PC-9 (cell line): ENCODE results near the gene NTF3. TPM values are rescaled to one million over a fixed set of nuclear protein-coding genes. Genes with fewer than 3 reads are reported as not detected.

ENCODE experiments used
- BruUV-seq: library from RNA; stranded (reverse); fragments of 400-500 nt; replicated peaks from 2 replicates; lab custom pipeline; 2021; lab: Mats Ljungman, UMichigan
- CTCF ChIA-PET: fragments of 300-600 bp; sonication (Branson Sonifier 250); formaldehyde crosslinking; loops from one replicate; lab custom pipeline; 2022; ENCODE audit warnings: antibody characterized with exemption; lab: Charles Lee
- POLR2A ChIA-PET: fragments of 300-600 bp; sonication (Branson Sonifier 250); formaldehyde crosslinking; loops from one replicate; lab custom pipeline; 2022; ENCODE audit warnings: antibody characterized with exemption; ENCODE audit not compliant: unreplicated experiment; lab: Charles Lee
- DNase-seq, 2 experiments: peaks; one replicate each; pipeline versions ENCODE4 v3.0.0 to v3.0.0-alpha.2; 2015 to 2022; ENCODE audit warnings: mixed read lengths in 1 of 2
- H2AFZ ChIP-seq: fragments of 200-600 bp; sonication (generic); 2 replicates; pipeline ENCODE4 v1.8.1; 2017; ENCODE audit warnings: antibody characterized with exemption
- H3F3A ChIP-seq: fragments of 200-600 bp; sonication (generic); 2 replicates; pipeline ENCODE4 v1.8.1; 2017; ENCODE audit warnings: antibody characterized with exemption, mild to moderate bottlenecking, low read depth; ENCODE audit not compliant: insufficient read depth
- H3K27ac ChIP-seq: fragments of 200-600 bp; sonication (generic); 2 replicates; pipeline ENCODE4 v1.6.1; 2016; ENCODE audit warnings: mixed run types
- H3K27me3 ChIP-seq: fragments of 200-600 bp; sonication (generic); 2 replicates; pipeline ENCODE4 v1.6.1; 2016; ENCODE audit warnings: low read depth, mixed run types; ENCODE audit not compliant: insufficient read depth
- H3K36me3 ChIP-seq: fragments of 200-600 bp; sonication (generic); 2 replicates; pipeline ENCODE4 v1.6.1; 2016; ENCODE audit warnings: low read depth, mixed run types
- H3K4me1 ChIP-seq: fragments of 200-600 bp; sonication (generic); replicated peaks from 2 replicates; pipeline ENCODE4 v1.6.1; 2016; ENCODE audit warnings: mixed run types; ENCODE audit not compliant: insufficient read depth
- H3K4me2 ChIP-seq: fragments of 200-600 bp; sonication (generic); 2 replicates; pipeline ENCODE4 v1.6.1; 2017; ENCODE audit warnings: mixed run types
- H3K4me3 ChIP-seq: fragments of 200-600 bp; sonication (generic); 2 replicates; pipeline ENCODE4 v1.6.1; 2016; ENCODE audit warnings: mixed run types
- H3K79me2 ChIP-seq: fragments of 200-600 bp; sonication (generic); 2 replicates; pipeline ENCODE4 v1.6.1; 2017; ENCODE audit warnings: low read depth, mixed run types
- H3K9me2 ChIP-seq: fragments of 200-600 bp; sonication (generic); 2 replicates; pipeline ENCODE4 v1.8.1; 2017; ENCODE audit warnings: mild to moderate bottlenecking; ENCODE audit not compliant: insufficient read depth
- H3K9me3 ChIP-seq: fragments of 200-600 bp; sonication (generic); 2 replicates; pipeline ENCODE4 v1.8.1; 2016; ENCODE audit warnings: low read depth; ENCODE audit not compliant: insufficient read depth
- H4K20me1 ChIP-seq: fragments of 200-600 bp; sonication (generic); 2 replicates; pipeline ENCODE4 v1.8.1; 2017; ENCODE audit not compliant: insufficient read depth
- EZH2 ChIP-seq: fragments of 200-600 bp; sonication (generic); IDR thresholded peaks from 2 replicates; pipeline ENCODE4 v1.8.0; 2017; ENCODE audit warnings: antibody characterized with exemption, low read depth
- intact Hi-C: fragments of 100-400 bp; cut with micrococcal nuclease; formaldehyde crosslinking; loops from one replicate; pipeline ENCODE4 v1.10.0; 2022; ENCODE audit not compliant: unreplicated experiment
- total RNA-seq: library from RNA; stranded (reverse); gene quantifications from 2 replicates; pipeline ENCODE4 v1.2.3, GENCODE V29; 2021
- TF ChIP-seq, protein P1 (sequence below): fragments of 200-600 bp; sonication (generic); conservative IDR thresholded peaks from 2 replicates; pipeline ENCODE4 v1.6.1; 2017; ENCODE audit warnings: mixed run types, antibody characterized with exemption, mild to moderate bottlenecking, moderate library complexity

The NTF3 gene
- total RNA-seq, 1 experiment from 2014 or later = not detected

DNA sequence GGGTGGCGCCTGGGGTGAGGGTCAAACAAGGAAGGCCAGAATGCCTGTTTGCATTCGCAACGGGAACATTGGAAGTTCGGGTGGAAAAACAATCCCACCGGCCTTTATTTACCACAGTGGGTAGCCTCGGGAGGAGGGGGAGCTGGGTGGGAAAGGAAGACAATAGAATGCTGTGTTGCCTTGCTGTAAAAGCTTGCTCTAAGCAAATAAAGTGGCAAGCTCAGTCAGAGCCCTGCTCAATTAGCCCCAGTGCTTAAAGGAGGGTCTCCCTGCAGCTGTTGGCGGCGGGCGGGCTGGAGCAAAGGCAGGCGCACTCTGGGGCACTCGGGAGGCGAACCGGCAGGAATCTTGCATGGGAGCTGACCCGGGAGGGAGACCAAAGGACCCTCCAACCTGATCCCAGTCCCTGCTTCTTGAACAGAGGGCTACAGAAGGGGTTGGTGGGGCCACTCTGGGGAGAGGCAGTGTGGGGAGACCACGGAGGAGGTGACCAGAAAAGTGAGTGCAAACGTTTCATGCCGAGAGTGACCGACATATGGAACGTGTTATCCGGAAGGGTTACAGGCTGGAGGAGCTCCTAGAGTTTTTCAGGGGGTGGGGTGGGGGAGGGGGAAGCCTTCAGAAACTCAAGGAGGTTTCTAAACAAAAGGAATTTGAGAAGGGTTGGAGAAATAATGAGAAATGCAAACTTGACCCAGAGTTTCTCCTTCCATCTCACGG, 48.5 kb downstream of the NTF3 start:
- ChIA-PET CTCF (no interaction called here), POLR2A (no interaction called here)
- Histone ChIP-seq H3K27me3 (peaks cover 61% of the 10 kb centered on the region), H3K4me1 (no peaks in the 10 kb centered on the region), H4K20me1 (no peaks in the 10 kb centered on the region), H3K36me3 (no peaks in the 10 kb centered on the region), H3F3A (peaks cover 4% of the 10 kb centered on the region; the same call in 1 of the 2 replicates), H3K27ac (no peak overlapping the region), H2AFZ (no peak overlapping the region), H3K79me2 (no peaks in the 10 kb centered on the region), H3K4me3 (no peak overlapping the region), H3K9me3 (peaks cover 4% of the 10 kb centered on the region; the same call in 1 of the 2 replicates), H3K9me2 (no peaks in the 10 kb centered on the region), H3K4me2 (no peak overlapping the region)
- TF ChIP-seq EZH2 = no peak
- TF ChIP-seq, protein P1, sequence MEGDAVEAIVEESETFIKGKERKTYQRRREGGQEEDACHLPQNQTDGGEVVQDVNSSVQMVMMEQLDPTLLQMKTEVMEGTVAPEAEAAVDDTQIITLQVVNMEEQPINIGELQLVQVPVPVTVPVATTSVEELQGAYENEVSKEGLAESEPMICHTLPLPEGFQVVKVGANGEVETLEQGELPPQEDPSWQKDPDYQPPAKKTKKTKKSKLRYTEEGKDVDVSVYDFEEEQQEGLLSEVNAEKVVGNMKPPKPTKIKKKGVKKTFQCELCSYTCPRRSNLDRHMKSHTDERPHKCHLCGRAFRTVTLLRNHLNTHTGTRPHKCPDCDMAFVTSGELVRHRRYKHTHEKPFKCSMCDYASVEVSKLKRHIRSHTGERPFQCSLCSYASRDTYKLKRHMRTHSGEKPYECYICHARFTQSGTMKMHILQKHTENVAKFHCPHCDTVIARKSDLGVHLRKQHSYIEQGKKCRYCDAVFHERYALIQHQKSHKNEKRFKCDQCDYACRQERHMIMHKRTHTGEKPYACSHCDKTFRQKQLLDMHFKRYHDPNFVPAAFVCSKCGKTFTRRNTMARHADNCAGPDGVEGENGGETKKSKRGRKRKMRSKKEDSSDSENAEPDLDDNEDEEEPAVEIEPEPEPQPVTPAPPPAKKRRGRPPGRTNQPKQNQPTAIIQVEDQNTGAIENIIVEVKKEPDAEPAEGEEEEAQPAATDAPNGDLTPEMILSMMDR = no peak
- no peak for DNase-seq
- no TSS peak for BruUV-seq
- intact Hi-C loops = no loop called here

DNA sequence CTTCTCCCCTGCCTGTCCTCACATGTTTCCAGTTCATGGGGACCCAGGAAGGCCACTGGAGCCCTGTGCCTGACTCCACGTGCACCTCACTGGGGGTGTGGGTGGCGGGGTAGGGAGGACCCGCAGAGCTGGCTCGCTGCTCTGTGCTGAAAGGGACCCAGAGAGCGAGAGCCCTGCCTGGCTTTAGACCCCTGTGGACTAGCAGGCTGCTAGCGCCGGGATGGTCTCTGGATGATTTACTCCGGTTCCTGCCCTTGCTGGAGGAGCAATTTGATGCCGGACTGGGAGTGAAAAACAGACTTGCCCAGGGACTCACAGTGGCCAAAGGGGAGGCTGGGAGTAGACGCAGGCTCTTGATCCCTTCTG, 49.0 kb downstream of the NTF3 start:
- no peaks in the 10 kb centered on the region for H3K36me3 ChIP-seq
- no TSS peak for BruUV-seq
- POLR2A ChIA-PET = no interaction called here

DNA sequence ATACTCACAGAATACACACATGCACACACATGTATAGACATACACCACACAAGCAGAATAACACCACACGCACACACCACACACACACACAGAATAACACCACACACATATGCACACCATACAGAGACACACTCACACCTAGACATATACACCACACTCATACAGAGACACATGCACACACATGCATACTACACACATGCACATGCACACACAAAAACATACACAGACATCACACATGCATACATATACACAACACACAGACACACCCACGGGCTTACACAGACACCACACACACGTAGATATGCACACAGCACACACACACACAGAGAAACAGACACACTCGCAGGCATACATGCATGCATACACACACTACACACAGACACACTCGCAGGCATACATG, 49.7 kb downstream of the NTF3 start:
- no peak for DNase-seq
- H3K4me1 ChIP-seq = no peaks in the 10 kb centered on the region
- no peaks in the 10 kb centered on the region for H4K20me1 ChIP-seq
- intact Hi-C loops = no loop called here
- H3K79me2 ChIP-seq = no peaks in the 10 kb centered on the region
- H3K9me3 ChIP-seq = peaks cover 4% of the 10 kb centered on the region; the same call in 1 of the 2 replicates
- H3K4me3 ChIP-seq = no peak overlapping the region
- peaks cover 4% of the 10 kb centered on the region; the same call in 1 of the 2 replicates for H3F3A ChIP-seq
- no peak overlapping the region for H3K4me2 ChIP-seq
- ChIA-PET CTCF (no interaction called here), POLR2A (no interaction called here)
- H3K27ac ChIP-seq = no peak overlapping the region
- H3K9me2 ChIP-seq = no peaks in the 10 kb centered on the region
- BruUV-seq = no TSS peak
- TF ChIP-seq, protein P1 = no peak
- TF ChIP-seq EZH2 = no peak
- peaks cover 63% of the 10 kb centered on the region for H3K27me3 ChIP-seq
- no peak overlapping the region for H2AFZ ChIP-seq
- no peaks in the 10 kb centered on the region for H3K36me3 ChIP-seq

More for the DNA sequence above, 49.0 kb downstream of the NTF3 start:
- TF ChIP-seq EZH2 = no peak
- TF ChIP-seq, protein P1 = no peak
- DNase-seq = no peak
- CTCF ChIA-PET = no interaction called here
- no peak overlapping the region for H2AFZ ChIP-seq
- no peak overlapping the region for H3K27ac ChIP-seq
- no peaks in the 10 kb centered on the region for H3K4me1 ChIP-seq
- no peaks in the 10 kb centered on the region for H3K9me2 ChIP-seq
- intact Hi-C loops = no loop called here
- H3K4me3 ChIP-seq = no peak overlapping the region
- peaks cover 4% of the 10 kb centered on the region; the same call in 1 of the 2 replicates for H3F3A ChIP-seq
- H3K4me2 ChIP-seq = no peak overlapping the region
- no peaks in the 10 kb centered on the region for H4K20me1 ChIP-seq
- peaks cover 62% of the 10 kb centered on the region for H3K27me3 ChIP-seq
- peaks cover 4% of the 10 kb centered on the region; the same call in 1 of the 2 replicates for H3K9me3 ChIP-seq
- H3K79me2 ChIP-seq = no peaks in the 10 kb centered on the region
